T-helper 17 cell (primary cell): ENCODE data around the gene TSSC4. TPM values are rescaled to one million over a fixed set of nuclear protein-coding genes. Genes with fewer than 3 reads are reported as not detected.

Experiments used
- ATAC-seq: fragments of 150-1000 bp; cut with Tn5 transposase; 2 replicates; pipeline ENCODE4 v1.10.0; 2021; ENCODE audit warnings: mild to moderate bottlenecking, moderate library complexity
- DNase-seq, 3 donors: peaks; one replicate each; pipeline versions ENCODE4 v3.0.0 to v3.0.0-alpha.2; 2020 to 2021
- H3K9me3 ChIP-seq: one replicate; pipeline ENCODE4 v1.7.0; 2013; ENCODE audit warnings: low read length, mild to moderate bottlenecking; ENCODE audit not compliant: control insufficient read depth, poor library complexity, severe bottlenecking
- H3K27ac Mint-ChIP-seq: one replicate; pipeline ENCODE4 v1.8.0; 2022; ENCODE audit warnings: mild to moderate bottlenecking, moderate library complexity, mixed read lengths
- H3K27me3 Mint-ChIP-seq: one replicate; pipeline ENCODE4 v1.8.0; 2022; ENCODE audit warnings: mixed read lengths
- H3K36me3 Mint-ChIP-seq: one replicate; pipeline ENCODE4 v1.8.0; 2022; ENCODE audit warnings: low read depth, mixed read lengths
- H3K4me1 Mint-ChIP-seq: one replicate; pipeline ENCODE4 v1.8.0; 2022; ENCODE audit warnings: mild to moderate bottlenecking, mixed read lengths
- H3K4me3 Mint-ChIP-seq: one replicate; pipeline ENCODE4 v1.8.0; 2022; ENCODE audit warnings: mild to moderate bottlenecking, moderate library complexity, mixed read lengths
- total RNA-seq, 4 donors: library from RNA in 2 of 4; stranded (reverse) in 2 of 4; gene quantifications; one replicate each; pipeline ENCODE4 v1.2.3 and lab custom pipeline; 2022 to 2026

TSSC4 gene
- total RNA-seq, 2 donors from 2014 or later = 47.9 to 60.3 TPM

DNA sequence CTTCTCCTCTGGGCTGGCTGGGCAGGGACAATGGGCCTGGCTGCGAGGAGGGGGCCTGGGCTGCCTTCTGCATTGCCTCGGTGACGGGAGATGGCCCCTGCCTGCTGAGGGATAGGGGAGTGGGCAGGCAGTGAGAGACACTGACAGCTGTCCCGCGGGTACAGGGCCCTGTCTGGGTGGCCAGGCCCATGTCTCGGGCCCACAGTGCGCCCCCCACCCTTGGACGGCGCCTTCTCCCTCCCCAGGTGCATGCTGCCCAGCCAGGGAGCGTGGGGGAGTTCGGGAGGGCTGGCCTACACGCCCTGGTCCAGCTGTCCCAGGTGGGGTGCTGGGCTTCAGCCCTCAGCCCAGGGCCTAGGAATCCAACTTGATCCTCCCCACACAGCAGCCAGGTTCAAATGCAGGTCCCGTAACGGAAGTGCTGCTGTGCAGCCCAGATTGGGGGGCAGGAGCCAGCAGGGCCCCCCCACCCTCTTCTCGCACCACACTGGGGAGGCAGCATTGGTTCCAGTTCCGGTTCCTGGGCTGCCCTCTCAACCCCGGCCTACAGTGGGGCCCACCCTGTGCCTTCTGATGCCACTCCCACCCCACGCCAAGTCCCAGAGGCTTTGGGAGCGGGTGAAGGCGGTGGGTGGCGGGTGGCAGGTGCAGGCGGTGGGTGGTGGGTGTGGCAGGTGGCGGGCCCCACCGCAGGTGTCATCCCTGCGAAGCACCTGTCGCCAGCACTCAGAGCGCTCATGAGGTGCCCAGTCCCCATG is 7.3 kb upstream of the TSSC4 start:
- no peak overlapping the region for H3K4me3 Mint-ChIP-seq
- DNase-seq (no peak), ATAC-seq (peak; percentile 24)
- no peak overlapping the region for H3K27ac Mint-ChIP-seq
- peaks cover 7% of the 10 kb centered on the region for H3K36me3 Mint-ChIP-seq
- peaks cover 12% of the 10 kb centered on the region for H3K4me1 Mint-ChIP-seq
- H3K9me3 ChIP-seq = no peaks in the 10 kb centered on the region
- H3K27me3 Mint-ChIP-seq = no peaks in the 10 kb centered on the region

DNA sequence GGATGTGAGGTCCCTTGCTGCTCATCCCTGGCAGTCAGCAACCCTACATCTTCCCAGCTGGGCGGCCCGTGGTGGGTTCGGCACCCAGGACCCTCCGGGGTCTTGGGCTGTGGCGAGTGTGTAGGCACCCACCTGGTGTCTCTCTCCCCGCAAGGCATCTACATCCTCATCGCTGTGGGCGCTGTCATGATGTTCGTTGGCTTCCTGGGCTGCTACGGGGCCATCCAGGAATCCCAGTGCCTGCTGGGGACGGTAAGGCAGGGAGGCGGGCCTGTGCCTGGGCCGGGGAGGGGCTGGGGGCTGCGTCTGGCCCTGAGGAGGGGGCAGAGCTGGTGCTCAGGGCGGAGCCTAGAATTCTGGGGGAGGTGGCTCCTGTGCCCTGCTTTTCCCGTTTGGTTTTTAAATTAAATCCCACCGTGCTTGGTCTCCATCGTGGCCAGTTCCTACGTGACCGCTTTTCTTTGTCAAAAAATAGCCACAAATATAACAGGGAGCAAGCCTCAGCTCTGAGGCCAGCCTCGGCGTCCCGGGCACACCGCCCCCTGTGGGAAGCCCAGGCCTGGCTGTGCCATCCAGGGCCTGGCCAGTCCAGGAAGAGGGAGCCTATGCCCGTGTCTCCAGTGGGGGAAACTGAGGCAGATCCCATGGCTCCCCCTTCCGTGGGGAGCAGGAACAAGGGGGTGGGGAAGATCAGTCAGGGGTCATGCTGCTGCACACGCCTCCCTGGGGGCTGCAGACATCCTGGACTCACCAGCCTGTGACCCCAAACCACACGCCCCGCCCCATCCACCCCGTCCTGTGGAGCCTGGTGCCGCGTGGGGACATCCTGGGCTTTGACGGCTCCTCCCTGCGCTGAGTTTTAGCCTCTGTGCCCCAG is 6.4 kb upstream of the TSSC4 start:
- H3K27me3 Mint-ChIP-seq = no peaks in the 10 kb centered on the region
- ATAC-seq = peak; percentile 26
- DNase-seq = no peak
- peaks cover 12% of the 10 kb centered on the region for H3K4me1 Mint-ChIP-seq
- no peak overlapping the region for H3K4me3 Mint-ChIP-seq
- no peaks in the 10 kb centered on the region for H3K9me3 ChIP-seq
- peaks cover 7% of the 10 kb centered on the region for H3K36me3 Mint-ChIP-seq
- H3K27ac Mint-ChIP-seq = no peak overlapping the region

DNA sequence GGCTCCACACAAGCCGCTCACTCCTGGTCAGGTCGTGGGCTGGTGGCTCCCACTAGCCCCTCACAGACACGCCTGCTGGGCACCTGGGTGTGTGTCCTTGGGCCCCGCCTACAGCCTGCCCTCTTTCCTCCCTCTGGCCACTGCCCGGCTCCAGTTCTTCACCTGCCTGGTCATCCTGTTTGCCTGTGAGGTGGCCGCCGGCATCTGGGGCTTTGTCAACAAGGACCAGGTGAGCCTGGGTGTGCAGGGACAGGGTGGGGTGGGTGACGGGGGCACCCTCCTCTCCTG is 5.8 kb upstream of the TSSC4 start:
- H3K9me3 ChIP-seq = no peaks in the 10 kb centered on the region
- no peak overlapping the region for H3K4me3 Mint-ChIP-seq
- no peaks in the 10 kb centered on the region for H3K27me3 Mint-ChIP-seq
- H3K4me1 Mint-ChIP-seq = peaks cover 10% of the 10 kb centered on the region
- DNase-seq (no peak), ATAC-seq (no peak)
- peaks cover 7% of the 10 kb centered on the region for H3K36me3 Mint-ChIP-seq
- H3K27ac Mint-ChIP-seq = no peak overlapping the region

DNA sequence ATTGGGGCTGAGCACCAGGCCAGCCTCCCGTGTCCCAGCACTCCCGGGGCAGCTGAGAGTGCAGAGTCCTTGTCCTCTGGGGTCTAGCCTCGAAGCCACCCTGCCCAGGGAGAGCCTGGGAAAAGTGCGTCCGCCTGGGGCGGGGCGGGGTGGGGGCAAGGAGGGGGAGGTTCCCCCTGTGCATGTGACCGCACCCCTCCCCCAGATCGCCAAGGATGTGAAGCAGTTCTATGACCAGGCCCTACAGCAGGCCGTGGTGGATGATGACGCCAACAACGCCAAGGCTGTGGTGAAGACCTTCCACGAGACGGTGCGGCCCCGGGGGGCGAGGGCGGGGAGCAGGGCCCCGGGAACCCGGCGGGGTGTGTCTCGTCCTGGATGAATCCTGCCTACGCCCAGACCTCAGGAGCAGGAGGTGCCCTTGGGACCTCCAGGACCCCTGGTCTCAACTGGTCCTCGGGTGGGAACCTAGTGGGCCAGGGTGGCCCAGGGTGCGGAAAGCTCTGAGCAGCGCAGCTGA is 5.3 kb upstream of the TSSC4 start:
- ATAC-seq (no peak), DNase-seq (no peak)
- H3K27me3 Mint-ChIP-seq = no peaks in the 10 kb centered on the region
- peaks cover 7% of the 10 kb centered on the region for H3K36me3 Mint-ChIP-seq
- peaks cover 9% of the 10 kb centered on the region for H3K4me1 Mint-ChIP-seq
- H3K4me3 Mint-ChIP-seq = no peak overlapping the region
- no peaks in the 10 kb centered on the region for H3K9me3 ChIP-seq
- H3K27ac Mint-ChIP-seq = no peak overlapping the region

DNA sequence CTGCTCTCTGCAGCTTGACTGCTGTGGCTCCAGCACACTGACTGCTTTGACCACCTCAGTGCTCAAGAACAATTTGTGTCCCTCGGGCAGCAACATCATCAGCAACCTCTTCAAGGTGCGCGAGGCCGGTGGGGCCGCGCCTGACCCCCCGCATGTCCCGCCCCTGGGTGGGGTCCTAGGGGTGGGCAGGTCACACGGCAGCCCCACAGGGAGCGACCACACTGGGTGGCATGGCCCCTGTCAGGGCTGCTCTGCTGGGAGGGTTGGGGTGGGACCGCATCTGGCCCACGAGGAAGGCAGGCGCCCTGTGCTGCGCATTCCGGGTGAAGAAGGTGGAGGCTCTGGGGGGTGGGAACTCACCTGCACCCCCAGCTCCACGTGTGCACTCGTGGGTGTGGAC is 4.7 kb upstream of the TSSC4 start:
- no peaks in the 10 kb centered on the region for H3K9me3 ChIP-seq
- no peaks in the 10 kb centered on the region for H3K27me3 Mint-ChIP-seq
- no peak overlapping the region for H3K4me3 Mint-ChIP-seq
- peaks cover 7% of the 10 kb centered on the region for H3K36me3 Mint-ChIP-seq
- ATAC-seq = no peak
- H3K4me1 Mint-ChIP-seq = peaks cover 9% of the 10 kb centered on the region
- DNase-seq = no peak
- H3K27ac Mint-ChIP-seq = no peak overlapping the region

DNA sequence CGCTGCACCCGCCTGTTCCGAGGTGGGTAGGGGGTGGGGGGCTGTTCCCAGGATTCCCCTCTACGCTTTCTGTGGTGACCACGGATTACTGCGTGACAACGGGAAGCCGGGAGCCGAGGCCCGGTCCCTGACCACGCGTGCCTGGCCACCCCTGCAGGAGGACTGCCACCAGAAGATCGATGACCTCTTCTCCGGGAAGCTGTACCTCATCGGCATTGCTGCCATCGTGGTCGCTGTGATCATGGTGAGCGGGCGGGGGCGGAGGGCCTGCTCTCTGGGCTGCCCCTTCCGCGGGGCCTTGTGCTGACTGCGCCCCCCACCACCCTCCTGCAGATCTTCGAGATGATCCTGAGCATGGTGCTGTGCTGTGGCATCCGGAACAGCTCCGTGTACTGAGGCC is 4.1 kb upstream of the TSSC4 start:
- peaks cover 7% of the 10 kb centered on the region for H3K36me3 Mint-ChIP-seq
- H3K9me3 ChIP-seq = no peaks in the 10 kb centered on the region
- ATAC-seq (no peak), DNase-seq (no peak)
- H3K4me3 Mint-ChIP-seq = no peak overlapping the region
- H3K27me3 Mint-ChIP-seq = no peaks in the 10 kb centered on the region
- H3K4me1 Mint-ChIP-seq = peaks cover 12% of the 10 kb centered on the region
- H3K27ac Mint-ChIP-seq = no peak overlapping the region

DNA sequence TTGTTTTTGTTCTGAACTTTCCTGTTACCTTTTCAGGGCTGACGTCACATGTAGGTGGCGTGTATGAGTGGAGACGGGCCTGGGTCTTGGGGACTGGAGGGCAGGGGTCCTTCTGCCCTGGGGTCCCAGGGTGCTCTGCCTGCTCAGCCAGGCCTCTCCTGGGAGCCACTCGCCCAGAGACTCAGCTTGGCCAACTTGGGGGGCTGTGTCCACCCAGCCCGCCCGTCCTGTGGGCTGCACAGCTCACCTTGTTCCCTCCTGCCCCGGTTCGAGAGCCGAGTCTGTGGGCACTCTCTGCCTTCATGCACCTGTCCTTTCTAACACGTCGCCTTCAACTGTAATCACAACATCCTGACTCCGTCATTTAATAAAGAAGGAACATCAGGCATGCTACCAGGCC is 3.5 kb upstream of the TSSC4 start:
- H3K36me3 Mint-ChIP-seq = peaks cover 7% of the 10 kb centered on the region
- H3K27me3 Mint-ChIP-seq = no peaks in the 10 kb centered on the region
- peaks cover 13% of the 10 kb centered on the region for H3K4me1 Mint-ChIP-seq
- no peak for DNase-seq
- no peak overlapping the region for H3K27ac Mint-ChIP-seq
- no peaks in the 10 kb centered on the region for H3K9me3 ChIP-seq
- ATAC-seq = no peak
- H3K4me3 Mint-ChIP-seq = no peak overlapping the region

DNA sequence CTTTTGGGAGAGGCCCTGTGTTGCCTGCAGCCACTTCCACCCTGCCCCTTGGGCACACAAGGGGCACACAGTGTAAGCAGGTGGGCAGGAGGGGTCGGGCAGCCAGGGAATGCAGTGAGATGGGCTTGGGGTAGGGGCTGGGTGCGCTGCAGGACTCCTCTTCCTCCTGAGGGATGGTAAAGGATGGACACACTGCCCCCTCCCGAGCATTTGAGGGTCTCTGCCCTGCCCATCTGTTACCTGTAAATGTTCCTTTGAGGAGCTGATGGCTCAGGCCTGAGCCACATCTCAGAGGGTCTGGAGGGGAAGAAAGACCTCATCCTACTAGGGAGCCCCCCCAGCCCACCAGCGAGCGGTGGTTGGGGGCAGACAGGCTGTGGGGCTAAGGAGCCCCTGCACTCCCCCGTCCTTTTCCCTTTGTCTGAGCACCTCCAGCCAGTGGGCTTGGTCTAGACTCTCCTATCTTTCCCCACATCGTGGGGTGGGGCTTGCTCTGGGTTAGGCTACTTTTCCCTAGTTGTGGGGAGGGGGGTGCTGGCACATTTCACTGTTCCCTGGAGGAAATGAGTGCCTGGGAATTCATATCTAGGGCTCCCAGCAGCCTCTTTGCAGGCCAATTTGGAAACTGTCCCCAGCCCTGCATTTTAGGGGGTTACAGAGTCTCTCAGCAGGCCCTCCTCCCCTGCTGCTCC is 1.7 kb upstream of the TSSC4 start:
- no peak for ATAC-seq
- Mint-ChIP-seq H3K4me3 (peak overlapping the region; percentile 92), H3K27me3 (no peaks in the 10 kb centered on the region), H3K27ac (peak overlapping the region; percentile 93), H3K4me1 (peaks cover 13% of the 10 kb centered on the region), H3K36me3 (peaks cover 7% of the 10 kb centered on the region)
- H3K9me3 ChIP-seq = no peaks in the 10 kb centered on the region
- no peak for DNase-seq

DNA sequence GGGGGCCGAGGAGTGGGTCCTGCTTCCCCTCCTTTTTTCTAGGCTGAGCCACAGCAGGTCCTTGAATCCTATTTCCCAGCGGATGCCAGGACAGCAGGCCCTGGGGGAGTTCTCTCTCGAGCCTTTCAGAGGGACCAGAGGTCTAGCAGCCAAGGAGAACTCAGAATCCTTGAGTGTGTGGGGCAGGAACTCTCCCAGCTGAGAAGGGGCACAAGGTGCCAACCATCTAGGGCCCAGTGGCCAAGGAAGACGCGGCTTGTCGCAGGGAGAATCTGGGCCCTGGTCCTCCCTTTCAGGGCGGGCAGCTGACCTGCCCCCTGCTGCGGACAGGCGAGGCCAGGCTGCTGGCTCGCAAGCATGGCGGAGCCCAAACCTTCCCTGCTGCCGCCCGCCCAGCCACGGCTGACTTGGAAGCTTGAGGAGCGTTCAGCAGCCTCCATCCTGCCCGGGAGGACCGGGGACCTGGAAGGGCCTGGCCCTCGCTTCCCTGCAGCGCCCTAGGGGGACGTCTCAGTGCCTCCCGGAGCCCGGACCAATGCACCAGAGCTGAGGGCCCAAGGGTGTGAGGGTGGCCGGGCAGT is 972 bp upstream of the TSSC4 start:
- DNase-seq = peak in 2 of 3 donors; percentile 19 to 30
- peak overlapping the region; percentile 93 for H3K27ac Mint-ChIP-seq
- peak; percentile 3 for ATAC-seq
- peaks cover 13% of the 10 kb centered on the region for H3K4me1 Mint-ChIP-seq
- H3K27me3 Mint-ChIP-seq = no peaks in the 10 kb centered on the region
- H3K36me3 Mint-ChIP-seq = peaks cover 7% of the 10 kb centered on the region
- H3K4me3 Mint-ChIP-seq = peak overlapping the region; percentile 92
- no peaks in the 10 kb centered on the region for H3K9me3 ChIP-seq

DNA sequence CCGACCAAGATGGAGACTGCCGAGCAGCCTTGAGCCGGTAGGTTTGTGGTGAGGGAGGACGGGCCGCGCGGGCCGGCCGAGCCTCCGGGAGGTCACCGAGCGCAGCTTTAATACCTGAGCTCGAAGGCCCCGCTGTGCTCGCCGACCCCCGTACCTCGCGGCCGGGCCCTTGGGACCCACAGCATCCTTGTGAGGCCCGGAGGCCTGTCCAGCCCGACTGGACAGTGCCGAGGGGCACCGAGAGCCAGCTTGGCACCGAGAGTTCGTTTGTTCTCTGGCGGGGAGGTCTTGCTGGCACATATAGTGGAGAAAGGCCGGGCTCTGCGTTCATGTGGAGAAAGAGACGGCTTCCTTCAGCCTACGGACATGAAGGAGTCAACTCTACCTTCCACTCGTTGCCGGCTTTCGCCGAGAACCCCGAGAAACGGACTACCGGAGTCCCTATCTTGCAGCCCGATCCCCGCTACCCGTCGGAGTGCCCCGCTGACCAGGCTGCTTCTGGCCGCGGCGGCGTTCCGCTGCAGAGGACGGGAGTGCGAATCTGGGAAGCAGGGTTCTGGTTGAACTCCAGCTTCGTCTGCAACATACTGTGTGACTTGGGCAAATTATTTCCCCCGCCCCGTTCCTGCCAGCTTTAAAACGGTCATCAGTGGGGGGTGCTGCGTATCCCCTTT is 349 bp downstream of the TSSC4 start:
- DNase-seq (no peak), ATAC-seq (no peak)
- Mint-ChIP-seq H3K27ac (peak overlapping the region; percentile 93), H3K27me3 (no peaks in the 10 kb centered on the region), H3K4me1 (peaks cover 13% of the 10 kb centered on the region), H3K36me3 (peaks cover 7% of the 10 kb centered on the region), H3K4me3 (peak overlapping the region; percentile 92)
- no peaks in the 10 kb centered on the region for H3K9me3 ChIP-seq

DNA sequence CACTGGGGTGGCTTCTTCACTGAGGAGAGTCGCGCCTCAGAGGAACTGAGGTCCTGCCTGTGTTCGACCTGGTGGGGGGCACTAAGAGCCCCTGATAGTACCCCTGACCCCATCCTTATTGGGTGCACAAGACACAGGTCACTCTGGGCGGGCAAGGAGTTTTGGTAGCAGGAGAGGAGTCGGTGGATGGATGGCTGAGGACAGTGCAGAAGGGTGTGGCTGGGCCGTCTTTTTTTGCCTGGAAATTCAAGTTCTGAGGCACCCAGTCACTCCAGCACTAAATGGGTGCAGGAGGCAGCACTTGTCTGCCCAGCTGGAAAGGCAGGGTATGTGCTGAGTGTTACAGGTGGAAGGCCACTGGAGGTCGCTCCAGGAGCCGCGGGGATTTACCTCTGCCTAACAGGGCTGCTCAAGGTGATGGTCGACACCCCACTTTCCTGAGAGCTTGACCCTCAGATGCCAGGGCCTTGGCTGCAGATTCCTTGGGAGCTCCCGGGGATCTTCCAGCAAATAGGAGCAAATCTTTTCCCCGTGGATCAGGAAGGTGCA is 960 bp downstream of the TSSC4 start:
- DNase-seq = no peak
- H3K4me1 Mint-ChIP-seq = peaks cover 13% of the 10 kb centered on the region
- no peaks in the 10 kb centered on the region for H3K9me3 ChIP-seq
- ATAC-seq = no peak
- H3K36me3 Mint-ChIP-seq = peaks cover 7% of the 10 kb centered on the region
- peak overlapping the region; percentile 92 for H3K4me3 Mint-ChIP-seq
- H3K27ac Mint-ChIP-seq = peak overlapping the region; percentile 93
- no peaks in the 10 kb centered on the region for H3K27me3 Mint-ChIP-seq

DNA sequence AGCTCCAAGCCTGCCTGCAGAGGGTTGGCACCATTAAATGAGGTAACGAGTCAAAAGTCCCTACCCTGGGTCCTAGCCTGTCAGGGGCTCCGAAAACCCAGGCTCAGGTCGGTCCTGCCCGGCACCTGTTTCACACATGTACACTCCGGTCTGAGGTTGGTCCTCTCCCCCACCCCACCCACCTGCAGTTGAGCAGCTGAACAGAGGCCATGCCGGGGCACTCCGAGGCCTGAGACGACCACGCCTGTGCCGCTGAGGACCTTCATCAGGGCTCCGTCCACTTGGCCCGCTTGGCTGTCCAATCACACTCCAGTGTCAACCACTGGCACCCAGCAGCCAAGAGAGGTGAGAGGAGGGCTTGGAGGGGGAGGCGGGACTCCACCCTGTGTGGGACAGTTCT is 1.6 kb downstream of the TSSC4 start:
- no peaks in the 10 kb centered on the region for H3K9me3 ChIP-seq
- Mint-ChIP-seq H3K4me1 (peaks cover 13% of the 10 kb centered on the region), H3K27me3 (no peaks in the 10 kb centered on the region), H3K36me3 (peaks cover 3% of the 10 kb centered on the region), H3K4me3 (peak overlapping the region; percentile 92), H3K27ac (no peak overlapping the region)
- no peak for ATAC-seq
- DNase-seq = no peak
